ENCODE results near the gene LEO1.

GRCh38 chr15:52019394-52020220, 48.0 kb upstream of the LEO1 start:
- TF ChIP-seq, protein P1, sequence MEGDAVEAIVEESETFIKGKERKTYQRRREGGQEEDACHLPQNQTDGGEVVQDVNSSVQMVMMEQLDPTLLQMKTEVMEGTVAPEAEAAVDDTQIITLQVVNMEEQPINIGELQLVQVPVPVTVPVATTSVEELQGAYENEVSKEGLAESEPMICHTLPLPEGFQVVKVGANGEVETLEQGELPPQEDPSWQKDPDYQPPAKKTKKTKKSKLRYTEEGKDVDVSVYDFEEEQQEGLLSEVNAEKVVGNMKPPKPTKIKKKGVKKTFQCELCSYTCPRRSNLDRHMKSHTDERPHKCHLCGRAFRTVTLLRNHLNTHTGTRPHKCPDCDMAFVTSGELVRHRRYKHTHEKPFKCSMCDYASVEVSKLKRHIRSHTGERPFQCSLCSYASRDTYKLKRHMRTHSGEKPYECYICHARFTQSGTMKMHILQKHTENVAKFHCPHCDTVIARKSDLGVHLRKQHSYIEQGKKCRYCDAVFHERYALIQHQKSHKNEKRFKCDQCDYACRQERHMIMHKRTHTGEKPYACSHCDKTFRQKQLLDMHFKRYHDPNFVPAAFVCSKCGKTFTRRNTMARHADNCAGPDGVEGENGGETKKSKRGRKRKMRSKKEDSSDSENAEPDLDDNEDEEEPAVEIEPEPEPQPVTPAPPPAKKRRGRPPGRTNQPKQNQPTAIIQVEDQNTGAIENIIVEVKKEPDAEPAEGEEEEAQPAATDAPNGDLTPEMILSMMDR (IDR thresholded peaks at IDR 0.05), result no peak
- peak; percentile 21 to 58 for TF ChIP-seq POLR2A (IDR thresholded peaks at IDR 0.05)
